Measurements from ENCODE around the gene KRT15.

DNA sequence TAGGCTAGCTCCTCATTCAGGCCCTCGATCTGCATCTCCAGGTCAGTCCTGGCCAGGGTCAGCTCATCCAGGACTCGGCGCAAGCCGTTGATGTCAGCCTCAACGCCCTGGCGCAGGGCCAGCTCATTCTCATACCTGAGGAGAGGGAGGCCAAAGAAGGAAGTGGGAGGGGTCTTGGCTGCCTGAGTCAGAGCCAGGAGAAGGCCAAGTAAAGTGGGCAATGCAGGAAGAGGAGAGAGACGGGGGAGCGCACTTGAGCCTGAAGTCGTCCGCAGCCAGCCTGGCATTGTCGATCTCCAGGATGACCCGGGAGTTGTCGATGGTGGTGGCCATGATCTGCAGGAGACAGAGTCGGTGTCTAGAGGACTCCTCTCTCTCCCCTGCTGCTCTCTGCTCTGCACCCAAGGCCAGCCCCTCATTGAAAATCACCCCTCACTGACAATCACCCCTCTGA is 1.8 kb downstream of the KRT15 start:
- TF ChIP-seq, protein P1, sequence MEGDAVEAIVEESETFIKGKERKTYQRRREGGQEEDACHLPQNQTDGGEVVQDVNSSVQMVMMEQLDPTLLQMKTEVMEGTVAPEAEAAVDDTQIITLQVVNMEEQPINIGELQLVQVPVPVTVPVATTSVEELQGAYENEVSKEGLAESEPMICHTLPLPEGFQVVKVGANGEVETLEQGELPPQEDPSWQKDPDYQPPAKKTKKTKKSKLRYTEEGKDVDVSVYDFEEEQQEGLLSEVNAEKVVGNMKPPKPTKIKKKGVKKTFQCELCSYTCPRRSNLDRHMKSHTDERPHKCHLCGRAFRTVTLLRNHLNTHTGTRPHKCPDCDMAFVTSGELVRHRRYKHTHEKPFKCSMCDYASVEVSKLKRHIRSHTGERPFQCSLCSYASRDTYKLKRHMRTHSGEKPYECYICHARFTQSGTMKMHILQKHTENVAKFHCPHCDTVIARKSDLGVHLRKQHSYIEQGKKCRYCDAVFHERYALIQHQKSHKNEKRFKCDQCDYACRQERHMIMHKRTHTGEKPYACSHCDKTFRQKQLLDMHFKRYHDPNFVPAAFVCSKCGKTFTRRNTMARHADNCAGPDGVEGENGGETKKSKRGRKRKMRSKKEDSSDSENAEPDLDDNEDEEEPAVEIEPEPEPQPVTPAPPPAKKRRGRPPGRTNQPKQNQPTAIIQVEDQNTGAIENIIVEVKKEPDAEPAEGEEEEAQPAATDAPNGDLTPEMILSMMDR (IDR thresholded peaks at IDR 0.05; ENCODE audit: low read length): no peak
- TF ChIP-seq EZH2 (optimal IDR thresholded peaks at IDR 0.05; ENCODE audit: low read depth, low read length): no peak
- TF ChIP-seq EZH2phosphoT487 (IDR thresholded peaks at IDR 0.05; ENCODE audit: low read length): no peak
